ENCODE results near the gene MTOR.

The MTOR gene

DNA sequence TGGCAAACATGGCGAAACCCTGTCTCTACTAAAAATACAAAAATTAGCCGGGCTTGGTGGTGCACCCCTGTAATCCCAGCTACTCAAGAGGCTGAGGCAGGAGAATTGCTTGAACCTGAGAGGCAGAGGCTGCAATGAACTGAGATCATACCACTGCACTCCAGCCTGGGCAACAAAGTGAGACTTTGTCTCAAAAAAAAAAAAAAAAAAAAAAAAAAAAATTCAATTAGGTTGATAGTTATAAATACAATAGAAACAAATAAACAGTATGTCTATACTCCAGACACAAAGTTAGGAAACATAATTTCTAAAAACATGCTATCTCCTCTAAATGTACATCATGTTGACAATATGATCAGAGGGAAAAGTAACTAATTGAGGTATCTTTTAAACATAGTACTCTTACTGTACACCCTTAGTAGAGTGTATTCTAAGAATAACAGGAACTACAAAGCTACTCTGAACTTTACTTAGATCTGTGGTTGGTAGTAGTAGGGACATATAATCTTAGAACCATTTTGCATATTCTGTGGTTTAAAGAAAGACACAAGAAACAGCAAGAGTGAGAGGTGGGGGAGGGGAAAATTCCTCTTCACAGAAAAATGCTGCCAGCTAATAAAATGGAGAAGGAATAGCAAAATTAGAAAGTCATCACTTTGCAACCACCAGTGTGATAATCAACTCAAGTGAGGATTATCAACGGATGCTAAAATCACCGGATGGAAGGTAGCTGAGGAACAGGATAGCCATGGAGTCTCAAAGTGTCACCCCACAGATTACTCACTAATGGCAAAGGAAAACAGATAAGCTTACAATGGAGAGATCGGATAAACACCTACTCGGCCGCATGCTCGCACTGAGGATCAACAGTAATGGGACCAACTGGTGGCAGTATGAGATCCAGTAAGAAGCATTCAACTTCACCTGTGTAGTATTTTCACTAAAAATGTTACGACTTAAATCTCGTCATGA lies 35.0 kb downstream of the MTOR start:
- no peak for DNase-seq (ENCODE audit: low read depth in 2 of 3, low spot score in 1 of 3)

- no peak for DNase-seq (ENCODE audit: low read depth in 2 of 3, low spot score in 1 of 3)
These were observed 46.3 kb downstream of the MTOR start for GRCh38 chr1:11216074-11216473.

DNA sequence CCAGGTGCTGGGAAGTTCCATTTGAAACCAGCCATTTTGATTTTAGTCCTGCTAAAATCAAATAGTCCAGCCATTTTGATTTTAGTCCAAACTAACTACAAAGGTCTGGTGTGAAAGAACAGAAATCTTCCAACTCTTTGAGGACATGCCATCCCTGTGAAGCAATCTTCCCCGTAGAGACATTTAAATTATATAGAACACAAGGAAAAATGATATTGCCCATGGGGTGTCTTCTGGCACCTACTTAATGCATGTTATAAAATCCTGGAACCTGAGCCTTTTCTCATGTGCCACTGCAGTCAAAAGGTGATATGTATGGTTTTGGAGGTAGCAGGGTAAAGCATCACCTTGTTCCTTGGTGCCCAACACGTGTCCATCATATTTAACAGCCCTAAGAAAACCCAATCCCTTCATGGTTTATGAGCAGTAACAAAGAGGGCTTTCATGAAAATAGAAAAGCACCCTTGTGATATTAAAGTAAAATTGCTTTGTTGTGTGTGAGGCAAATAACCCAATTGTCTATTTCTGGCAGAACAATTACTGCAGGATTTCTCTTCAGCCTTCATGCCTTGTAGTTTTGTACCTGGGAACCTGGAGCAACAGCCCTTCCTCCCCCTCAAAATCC lies 46.9 kb downstream of the MTOR start:
- no peak for DNase-seq (ENCODE audit: low read depth in 2 of 3, low spot score in 1 of 3)

DNA sequence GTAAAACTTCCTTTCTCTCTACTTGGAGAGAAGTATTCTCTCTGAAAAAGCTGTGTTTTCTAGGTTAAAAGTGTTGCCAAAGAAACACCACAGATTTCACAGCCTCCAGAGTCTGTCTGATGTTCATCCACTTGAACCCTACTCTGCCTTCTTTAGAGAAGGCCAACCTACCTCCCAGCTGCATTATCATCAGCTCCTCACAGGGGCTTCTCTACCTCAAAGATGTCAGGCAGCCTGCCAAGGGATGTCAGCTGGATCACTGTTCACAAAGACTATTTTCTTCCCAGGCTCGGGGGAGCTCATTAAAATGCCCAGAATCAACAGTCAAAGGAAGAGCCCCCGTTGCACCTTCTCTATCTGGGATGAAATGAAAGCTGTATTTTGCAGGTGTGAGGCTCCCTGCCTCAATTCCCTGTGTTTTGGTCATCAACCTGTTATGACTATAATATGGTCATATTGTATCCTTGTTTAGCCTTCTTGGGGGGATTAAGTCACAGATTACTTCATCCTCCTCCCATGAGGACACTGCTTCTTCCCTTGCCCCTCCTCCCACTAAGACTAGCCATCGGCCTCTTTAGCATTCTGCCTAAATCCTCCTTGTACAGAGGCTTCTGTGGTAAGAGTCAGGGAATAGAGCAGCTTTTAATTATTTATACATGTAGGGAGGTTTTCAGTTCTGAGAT lies 47.5 kb downstream of the MTOR start:
- DNase-seq (ENCODE audit: low read depth in 2 of 3, low spot score in 1 of 3): no peak

DNA sequence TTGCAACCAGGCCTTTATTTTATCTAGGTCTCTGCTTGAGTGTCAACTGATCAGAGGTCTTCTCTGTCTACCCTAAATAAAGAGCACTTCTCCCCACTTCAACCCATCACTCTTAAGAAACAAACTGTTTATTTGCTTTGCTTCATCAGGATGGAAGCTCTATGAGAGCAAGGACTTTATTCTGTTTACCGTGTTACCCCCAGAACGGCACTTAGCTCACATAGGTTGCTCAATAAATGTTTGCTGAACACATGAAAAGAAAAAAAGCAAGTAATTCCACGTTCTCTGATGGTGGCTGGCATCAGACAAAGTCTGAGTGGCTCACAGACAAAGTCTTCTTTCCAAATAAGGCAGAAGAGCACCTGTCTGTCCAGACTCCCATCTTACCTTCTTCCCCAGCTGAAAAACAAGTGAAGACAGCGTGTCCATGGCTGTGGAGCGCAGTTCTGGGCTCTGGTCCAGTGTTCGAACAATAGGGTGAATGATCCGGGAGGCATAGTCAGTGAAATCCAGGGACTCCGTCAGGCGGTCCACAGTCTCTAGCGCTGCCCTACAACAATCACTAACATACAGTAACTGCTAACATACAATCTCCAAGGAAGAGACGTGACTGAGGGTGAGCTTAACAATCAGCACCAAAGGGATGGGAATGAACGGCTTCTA lies 50.3 kb downstream of the MTOR start:
- no peak for DNase-seq (ENCODE audit: low read depth in 2 of 3, low spot score in 1 of 3)

DNA sequence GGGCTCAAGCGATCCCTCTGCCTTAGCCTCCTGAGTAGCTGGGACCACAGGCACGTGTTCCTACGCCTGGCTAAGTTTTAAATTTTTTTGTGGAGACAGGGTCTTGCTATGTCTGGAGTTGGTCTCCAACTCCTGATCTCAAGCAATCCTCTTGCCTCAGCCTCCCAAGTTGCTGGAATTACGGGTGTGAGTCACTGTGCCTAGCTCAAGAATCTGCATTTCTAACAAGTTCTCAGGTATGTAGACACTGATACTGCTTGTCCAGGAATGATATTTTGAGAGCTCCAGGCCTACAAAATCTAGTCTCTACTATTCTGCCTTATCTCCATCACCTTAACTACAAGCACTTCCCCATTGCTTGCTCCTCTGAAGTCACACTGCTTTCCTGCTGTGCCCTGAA lies 50.9 kb downstream of the MTOR start:
- DNase-seq (ENCODE audit: low read depth in 2 of 3, low spot score in 1 of 3): no peak

GRCh38 chr1:11207898-11208611 lies 54.3 kb downstream of the MTOR start:
- DNase-seq (ENCODE audit: low read depth in 2 of 3, low spot score in 1 of 3): no peak

DNA sequence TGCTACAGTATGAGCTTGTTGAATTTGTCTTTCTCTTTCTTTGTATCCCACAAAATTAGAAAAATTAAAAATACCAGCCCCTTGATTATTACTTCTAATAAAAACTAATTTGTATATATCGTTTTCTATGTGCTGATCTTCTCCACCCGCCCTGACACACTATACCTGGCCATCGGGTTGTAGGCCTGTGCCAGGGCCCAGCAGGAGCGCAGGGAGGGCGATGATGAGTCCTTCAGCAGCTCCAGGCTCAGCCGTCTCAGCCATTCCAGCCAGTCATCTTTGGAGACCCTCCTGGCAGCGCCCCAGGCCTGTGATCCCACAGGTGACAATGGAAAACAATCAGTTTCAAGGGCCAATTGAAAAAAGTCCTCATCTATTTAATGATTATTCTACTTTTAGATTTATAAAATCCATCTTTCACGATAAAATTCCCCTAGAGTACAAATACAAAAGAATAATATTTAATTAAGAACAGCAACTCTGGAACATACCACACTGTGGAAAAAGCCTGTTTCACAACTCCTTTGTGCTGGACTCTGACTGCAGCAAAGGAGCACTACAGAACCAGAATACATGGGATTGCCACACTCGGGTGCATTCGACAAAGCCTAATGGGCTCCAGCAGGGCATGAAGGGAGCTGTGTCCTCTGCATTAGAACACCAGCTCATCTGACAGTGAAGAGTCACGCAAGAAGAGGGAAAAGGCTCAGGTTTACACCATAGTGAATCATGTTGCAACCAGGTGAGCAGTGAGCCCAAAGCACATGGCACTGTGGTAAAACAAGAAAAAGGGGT lies 57.8 kb downstream of the MTOR start:
- DNase-seq (ENCODE audit: low read depth in 2 of 3, low spot score in 1 of 3): no peak

- DNase-seq (ENCODE audit: low read depth in 2 of 3, low spot score in 1 of 3): no peak
These were observed 63.3 kb downstream of the MTOR start for GRCh38 chr1:11198851-11199594.

GRCh38 chr1:11198257-11198656 lies 64.1 kb downstream of the MTOR start:
- no peak for DNase-seq (ENCODE audit: low read depth in 2 of 3, low spot score in 1 of 3)

DNA sequence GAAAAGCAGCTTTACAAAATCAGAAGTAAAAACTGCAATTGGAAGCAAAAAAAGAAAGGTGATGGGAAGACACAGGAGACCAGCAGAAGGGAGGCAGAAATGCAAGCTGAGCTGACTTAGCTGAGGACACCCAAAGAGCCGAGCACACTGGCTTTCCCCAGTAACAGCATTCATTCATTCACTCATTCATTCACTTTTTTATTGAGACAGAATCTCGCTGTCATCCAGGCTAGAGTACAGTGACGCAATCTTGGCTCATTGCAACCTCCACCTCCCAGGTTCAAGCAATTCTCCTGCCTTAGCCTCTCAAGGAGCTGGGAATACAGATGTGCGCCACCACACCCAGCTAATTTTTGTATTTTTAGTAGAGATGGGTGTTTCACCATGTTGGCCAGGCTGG lies 65.0 kb downstream of the MTOR start:
- DNase-seq (ENCODE audit: low read depth in 2 of 3, low spot score in 1 of 3): no peak

GRCh38 chr1:11196945-11197344 lies 65.4 kb downstream of the MTOR start:
- no peak for DNase-seq (ENCODE audit: low read depth in 2 of 3, low spot score in 1 of 3)

DNA sequence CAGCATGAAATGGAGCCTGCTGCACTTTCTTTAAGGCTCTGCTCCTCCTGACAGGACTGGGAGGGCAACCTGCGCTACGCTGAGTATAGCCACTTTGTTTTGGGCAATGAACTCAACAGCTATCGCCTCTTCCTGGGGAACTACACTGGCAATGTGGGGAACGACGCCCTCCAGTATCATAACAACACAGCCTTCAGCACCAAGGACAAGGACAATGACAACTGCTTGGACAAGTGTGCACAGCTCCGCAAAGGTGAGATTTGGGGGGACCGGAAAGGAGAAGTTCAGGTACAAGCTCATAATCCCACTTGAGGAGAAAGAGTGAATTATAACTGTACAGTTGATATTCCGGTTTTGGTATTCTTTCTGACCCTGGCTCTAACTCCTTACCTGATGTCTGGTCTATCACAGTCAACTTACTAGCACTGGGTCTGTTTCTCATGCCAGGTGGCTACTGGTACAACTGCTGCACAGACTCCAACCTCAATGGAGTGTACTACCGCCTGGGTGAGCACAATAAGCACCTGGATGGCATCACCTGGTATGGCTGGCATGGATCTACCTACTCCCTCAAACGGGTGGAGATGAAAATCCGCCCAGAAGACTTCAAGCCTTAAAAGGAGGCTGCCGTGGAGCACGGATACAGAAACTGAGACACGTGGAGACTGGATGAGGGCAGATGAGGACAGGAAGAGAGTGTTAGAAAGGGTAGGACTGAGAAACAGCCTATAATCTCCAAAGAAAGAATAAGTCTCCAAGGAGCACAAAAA lies 67.8 kb downstream of the MTOR start:
- DNase-seq (ENCODE audit: low read depth in 2 of 3, low spot score in 1 of 3): no peak

- no peak for DNase-seq (ENCODE audit: low read depth in 2 of 3, low spot score in 1 of 3)
These were observed 69.0 kb downstream of the MTOR start for GRCh38 chr1:11193376-11193775.

DNA sequence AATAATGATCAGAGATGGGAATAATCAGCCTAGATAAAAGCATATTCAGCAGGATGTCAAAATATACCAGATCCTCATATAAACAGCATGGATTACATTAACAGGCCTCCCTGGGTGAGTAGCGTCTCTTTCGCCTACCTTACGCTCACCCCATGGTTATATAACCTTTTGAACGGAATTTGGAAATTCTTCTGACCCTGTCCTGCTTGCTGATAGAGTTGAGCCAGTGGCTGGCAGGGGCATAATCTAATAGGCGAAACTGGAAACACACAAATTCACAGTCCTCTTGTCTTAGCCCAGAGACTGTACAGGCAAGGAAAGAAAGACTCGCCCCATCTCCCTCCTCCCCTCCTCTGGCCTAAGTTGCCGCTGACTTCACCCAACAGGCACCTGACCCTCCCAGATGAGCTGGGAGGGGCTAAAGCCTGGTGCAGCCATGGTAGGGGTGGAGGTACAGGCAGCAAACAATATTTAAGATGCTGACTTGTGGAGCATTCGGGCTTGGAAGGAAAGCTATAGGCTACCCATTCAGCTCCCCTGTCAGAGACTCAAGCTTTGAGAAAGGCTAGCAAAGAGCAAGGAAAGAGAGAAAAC lies 73.4 kb downstream of the MTOR start, which contains the start of gene ANGPTL7:
TSS of gene ANGPTL7 (plus strand) at position 498 of the 594 bp plus-strand sequence. CDS start 225 bp downstream, outside the sequence.
- no peak for DNase-seq (ENCODE audit: low read depth in 2 of 3, low spot score in 1 of 3)

GRCh38 chr1:11188381-11188780 lies 74.0 kb downstream of the MTOR start:
- DNase-seq (ENCODE audit: low read depth in 2 of 3, low spot score in 1 of 3): no peak

- no peak for DNase-seq (ENCODE audit: low read depth in 2 of 3, low spot score in 1 of 3)
These were observed 74.4 kb downstream of the MTOR start for GRCh38 chr1:11187931-11188330.

- DNase-seq (ENCODE audit: low read depth in 2 of 3, low spot score in 1 of 3): no peak
These were observed 74.9 kb downstream of the MTOR start for GRCh38 chr1:11187494-11187893.
